Activated naive CD8-positive, alpha-beta T cell treated with anti-CD3 and anti-CD28 coated beads for 36 hours (primary cell): ENCODE measurements around the gene ENTPD2. TPM values are rescaled to one million over a fixed set of nuclear protein-coding genes. Genes with fewer than 3 reads are reported as not detected.

Source experiments
- DNase-seq: peaks from one replicate; pipeline ENCODE4 v3.0.0; 2021
- H3K27ac Mint-ChIP-seq: one replicate; pipeline ENCODE4 v1.8.0; 2022; ENCODE audit warnings: mild to moderate bottlenecking, moderate library complexity, mixed read lengths
- H3K27me3 Mint-ChIP-seq: one replicate; pipeline ENCODE4 v1.8.0; 2022; ENCODE audit warnings: mild to moderate bottlenecking, mixed read lengths
- H3K36me3 Mint-ChIP-seq: one replicate; pipeline ENCODE4 v1.8.0; 2021; ENCODE audit warnings: mild to moderate bottlenecking, mixed read lengths
- H3K4me1 Mint-ChIP-seq: one replicate; pipeline ENCODE4 v1.8.0; 2021; ENCODE audit warnings: mixed read lengths
- H3K4me3 Mint-ChIP-seq: one replicate; pipeline ENCODE4 v1.8.0; 2022; ENCODE audit warnings: mild to moderate bottlenecking, moderate library complexity, mixed read lengths
- H3K9me3 Mint-ChIP-seq: one replicate; pipeline ENCODE4 v1.8.0; 2022; ENCODE audit warnings: mixed read lengths
- total RNA-seq, 2 experiments: library from RNA; stranded (reverse); gene quantifications; one replicate each; pipeline ENCODE4 v1.2.3, GENCODE V29; 2021

The ENTPD2 gene
- not detected for total RNA-seq

DNA sequence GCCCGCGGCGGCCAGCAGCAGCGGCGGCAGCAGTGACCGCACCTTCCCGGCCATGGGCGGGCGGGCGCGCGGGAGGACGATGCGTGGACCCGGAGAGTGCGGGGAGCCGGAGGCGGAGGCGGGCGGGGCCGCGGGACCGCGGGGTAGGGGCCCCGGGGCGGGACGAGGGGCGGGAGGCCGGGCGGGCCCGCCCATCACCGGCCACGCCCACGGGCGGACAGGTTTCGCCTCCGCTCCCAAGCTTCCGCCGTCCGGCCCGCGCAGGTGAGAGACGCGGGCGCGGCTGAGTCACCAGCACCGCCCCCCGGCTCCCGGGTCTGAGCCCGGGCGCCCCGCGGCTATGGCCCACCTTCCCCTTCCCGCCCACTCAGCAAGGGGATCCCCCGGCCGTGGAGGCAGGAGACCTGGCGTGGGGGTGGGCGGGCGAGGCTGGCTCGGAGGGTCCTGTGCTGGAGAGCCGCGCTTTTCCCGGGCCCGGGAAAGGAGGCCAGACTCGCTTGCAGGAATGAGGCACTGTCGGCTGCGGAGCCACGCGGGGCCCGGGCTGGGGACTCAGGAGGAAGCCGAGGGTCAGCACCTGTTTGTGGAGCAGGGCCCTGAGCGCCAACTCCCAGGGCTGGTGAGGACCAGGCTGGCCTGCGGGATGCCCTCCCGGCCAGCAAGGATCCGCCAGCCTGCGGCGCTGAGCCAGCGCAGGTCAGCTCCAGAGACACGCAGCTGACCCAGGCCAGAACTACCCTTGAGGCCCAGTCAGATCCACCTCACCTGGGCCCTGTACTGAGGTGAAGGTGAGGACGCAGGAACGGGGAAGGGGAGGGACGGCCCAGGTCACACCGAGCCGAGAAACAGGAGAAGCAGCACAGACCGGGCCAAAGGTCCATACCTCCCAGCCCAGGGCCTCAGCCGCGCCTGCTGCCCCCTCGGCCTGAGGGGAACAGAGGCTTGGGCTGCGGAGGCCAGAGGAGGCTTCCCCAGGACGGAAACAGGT, at the start of gene ENTPD2:
Gene ENTPD2 (minus strand): TSS at position 118 of the 988 bp plus-strand sequence. CDS start 64 bp downstream, at position 54.
- peak; percentile 52 for DNase-seq
- Mint-ChIP-seq H3K27me3 (peaks cover 35% of the 10 kb centered on the region), H3K27ac (no peak within 1 kb of the TSS), H3K36me3 (no peaks in the 10 kb centered on the region), H3K4me1 (no peaks in the 10 kb centered on the region), H3K9me3 (no peaks in the 10 kb centered on the region), H3K4me3 (no peak within 1 kb of the TSS)

DNA sequence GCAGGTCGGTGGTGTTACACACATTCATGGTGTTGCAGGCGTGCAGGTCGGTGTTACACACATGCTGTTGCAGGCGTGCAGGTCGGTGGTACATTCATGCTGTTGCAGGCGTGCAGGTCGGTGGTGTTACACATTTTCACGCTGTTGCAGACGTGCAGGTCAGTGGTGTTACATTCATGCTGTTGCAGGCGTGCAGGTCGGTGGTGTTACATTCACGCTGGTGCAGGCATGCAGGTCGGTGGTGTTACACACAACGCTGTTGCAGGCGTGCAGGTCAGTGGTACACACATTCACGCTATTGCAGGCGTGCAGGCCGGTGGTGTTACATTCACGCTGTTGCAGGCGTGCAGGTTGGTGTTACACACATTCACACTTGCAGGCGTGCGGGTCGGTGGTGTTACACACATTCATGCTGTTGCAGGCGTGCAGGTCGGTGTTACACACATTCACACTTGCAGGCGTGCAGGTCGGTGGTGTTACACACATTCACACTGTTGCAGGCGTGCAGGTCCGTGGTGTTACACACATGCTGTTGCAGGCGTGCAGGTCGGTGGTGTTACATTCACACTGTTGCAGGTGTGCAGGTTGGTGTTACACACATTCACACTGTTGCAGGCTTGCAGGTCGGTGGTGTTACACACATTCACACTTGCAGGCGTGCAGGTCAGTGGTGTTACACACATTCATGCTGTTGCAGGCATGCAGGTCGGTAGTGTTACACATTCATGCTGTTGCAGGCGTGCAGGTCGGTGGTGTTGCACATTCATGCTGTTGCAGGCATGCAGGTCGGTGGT, 49.5 kb upstream of the ENTPD2 start:
- no peak overlapping the region for H3K27ac Mint-ChIP-seq
- no peak overlapping the region for H3K4me3 Mint-ChIP-seq
- H3K4me1 Mint-ChIP-seq = no peaks in the 10 kb centered on the region
- DNase-seq = no peak
- peaks cover 3% of the 10 kb centered on the region for H3K9me3 Mint-ChIP-seq
- no peaks in the 10 kb centered on the region for H3K27me3 Mint-ChIP-seq
- H3K36me3 Mint-ChIP-seq = peaks cover 1% of the 10 kb centered on the region

DNA sequence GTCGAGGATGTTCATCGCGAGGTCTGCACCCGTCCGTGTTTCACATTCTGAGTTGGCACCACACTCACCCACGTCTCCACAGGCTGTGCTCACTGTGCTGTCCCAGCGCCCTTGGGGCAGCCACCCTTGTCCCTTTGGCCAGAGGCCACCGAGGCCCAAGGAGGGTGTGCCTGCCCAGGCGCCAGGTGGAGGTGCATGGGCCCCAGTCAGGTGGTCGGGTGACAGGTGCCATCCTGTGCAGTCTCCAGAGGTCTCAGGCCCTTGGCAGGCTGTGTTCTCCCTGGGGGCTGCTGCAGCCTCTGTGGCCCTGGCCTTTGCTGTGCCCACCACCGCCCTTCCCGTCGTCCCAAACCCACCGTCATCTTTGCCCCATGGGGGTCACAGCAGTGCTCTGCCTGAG, 45.4 kb upstream of the ENTPD2 start:
- peaks cover 11% of the 10 kb centered on the region for H3K36me3 Mint-ChIP-seq

DNA sequence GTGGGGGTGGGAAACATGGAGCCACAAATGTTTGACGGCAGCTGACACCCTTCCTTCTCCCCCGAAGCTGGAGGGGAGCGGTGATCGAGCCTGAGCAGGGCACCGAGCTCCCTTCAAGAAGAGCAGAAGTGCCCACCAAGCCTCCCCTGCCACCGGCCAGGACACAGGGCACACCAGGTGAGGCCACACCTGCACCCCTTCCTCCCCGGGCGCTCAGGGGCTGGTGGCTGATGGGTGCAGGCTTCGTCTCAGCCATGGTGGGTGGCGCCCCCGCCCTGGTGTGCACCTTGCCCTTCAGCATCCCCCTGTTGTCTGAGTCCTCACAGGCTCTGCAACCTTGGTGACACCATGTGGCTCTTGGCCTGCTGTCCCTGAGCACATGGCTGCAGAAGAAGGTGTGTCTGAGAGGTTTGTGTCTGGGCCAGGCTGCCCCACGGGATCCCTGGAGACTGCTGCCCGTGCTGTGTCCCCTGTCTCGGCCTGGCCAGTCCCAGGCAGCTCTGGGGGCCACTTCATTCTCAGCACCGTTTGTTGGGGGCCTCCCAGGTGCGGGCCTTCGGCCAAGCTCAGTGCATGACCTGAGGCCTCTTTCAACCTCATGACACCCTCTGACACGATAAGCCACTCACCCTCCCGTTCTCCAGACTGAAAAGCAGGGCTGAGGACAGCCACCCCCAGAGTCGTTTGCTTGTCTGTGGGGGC, 44.1 kb upstream of the ENTPD2 start:
- DNase-seq = no peak
- Mint-ChIP-seq H3K9me3 (no peaks in the 10 kb centered on the region), H3K27me3 (no peaks in the 10 kb centered on the region), H3K4me3 (no peak overlapping the region), H3K4me1 (peaks cover 15% of the 10 kb centered on the region), H3K36me3 (peaks cover 11% of the 10 kb centered on the region), H3K27ac (no peak overlapping the region)

More for the DNA sequence above, 45.4 kb upstream of the ENTPD2 start:
- Mint-ChIP-seq H3K27me3 (no peaks in the 10 kb centered on the region), H3K9me3 (peaks cover 3% of the 10 kb centered on the region), H3K27ac (no peak overlapping the region), H3K4me3 (no peak overlapping the region), H3K4me1 (peaks cover 15% of the 10 kb centered on the region)
- no peak for DNase-seq

DNA sequence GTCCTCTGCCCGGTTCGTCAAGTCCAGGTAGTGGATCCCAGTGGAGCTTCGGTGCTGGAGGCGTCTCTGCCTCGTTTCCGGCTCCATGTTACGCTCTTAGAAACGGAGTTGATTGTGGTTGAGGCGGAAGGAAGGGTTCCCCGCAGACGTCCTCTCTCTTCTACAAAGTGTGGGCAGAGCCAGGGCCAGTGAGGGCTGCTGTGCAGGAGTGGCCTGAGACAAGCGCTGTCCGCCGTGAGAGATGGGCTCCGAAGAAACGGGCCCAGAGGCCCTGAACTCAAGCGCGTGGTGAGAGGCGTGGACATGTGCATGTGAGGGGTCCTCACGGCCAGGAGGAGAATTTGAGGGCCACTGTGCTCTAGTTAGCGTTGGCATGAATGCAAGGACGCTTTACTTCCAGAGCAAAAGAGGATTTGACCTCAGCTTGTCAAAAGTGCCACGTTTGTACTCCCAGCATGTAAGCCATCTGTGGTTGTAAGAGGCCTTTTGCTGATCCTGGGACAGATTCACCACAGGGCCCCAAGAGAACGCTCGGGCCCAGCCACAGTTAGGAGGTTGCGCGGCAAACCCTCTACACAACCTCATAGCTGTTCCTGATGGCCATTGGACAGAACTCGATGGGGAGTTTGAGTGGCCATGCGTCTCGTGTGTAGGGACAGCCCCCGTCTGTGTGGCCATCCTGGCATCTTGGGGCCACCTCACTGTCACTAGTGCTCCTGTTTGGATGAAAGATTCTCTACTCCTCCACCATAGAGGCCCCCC, 43.1 kb upstream of the ENTPD2 start:
- Mint-ChIP-seq H3K4me1 (peaks cover 15% of the 10 kb centered on the region), H3K27ac (peak overlapping the region; percentile 93), H3K9me3 (no peaks in the 10 kb centered on the region), H3K27me3 (no peaks in the 10 kb centered on the region), H3K36me3 (peaks cover 12% of the 10 kb centered on the region), H3K4me3 (no peak overlapping the region)
- no peak for DNase-seq

DNA sequence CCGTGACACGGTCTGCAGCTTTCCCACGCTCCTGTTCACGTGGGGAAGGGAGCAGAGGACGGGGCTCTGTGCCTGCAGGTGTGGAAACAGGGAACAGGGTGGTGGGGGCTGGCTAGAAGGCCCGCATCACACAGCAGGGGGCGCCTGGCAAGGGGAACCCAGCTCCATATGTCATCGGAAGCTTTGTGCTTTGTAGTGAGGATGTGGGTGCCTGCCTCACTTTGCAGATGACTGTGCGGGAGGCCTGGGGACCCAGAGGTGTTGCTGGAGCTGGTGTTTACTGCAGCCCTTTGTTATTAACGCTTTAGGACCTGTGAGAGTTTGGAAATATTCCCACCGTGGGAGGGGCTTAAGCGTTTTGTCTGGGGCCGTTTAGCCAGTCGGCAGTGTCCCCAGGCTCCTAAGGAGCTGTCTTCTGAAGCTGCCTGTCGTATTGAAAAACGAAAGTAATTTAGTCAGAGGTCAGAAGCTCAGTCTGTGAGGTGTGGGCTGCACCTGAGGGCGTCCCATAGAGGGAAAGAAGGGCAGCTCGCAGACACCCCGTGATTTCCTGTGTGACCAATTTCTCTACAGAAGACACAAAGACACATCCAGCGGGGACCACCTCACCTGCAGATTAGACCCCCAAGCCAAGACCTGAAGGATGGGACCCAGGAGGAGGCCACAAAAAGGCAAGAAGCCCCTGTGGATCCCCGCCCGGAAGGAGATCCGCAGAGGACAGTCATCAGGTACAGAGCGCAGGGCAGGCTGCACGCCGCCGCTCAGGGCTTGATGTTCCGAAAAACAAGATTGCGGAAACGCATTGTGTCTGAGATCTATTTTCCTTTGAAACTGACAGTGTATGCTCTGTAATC, 42.0 kb upstream of the ENTPD2 start:
- peak overlapping the region; percentile 75 for H3K4me3 Mint-ChIP-seq
- no peaks in the 10 kb centered on the region for H3K27me3 Mint-ChIP-seq
- peaks cover 12% of the 10 kb centered on the region for H3K36me3 Mint-ChIP-seq
- peak overlapping the region; percentile 93 for H3K27ac Mint-ChIP-seq
- peaks cover 15% of the 10 kb centered on the region for H3K4me1 Mint-ChIP-seq
- H3K9me3 Mint-ChIP-seq = no peaks in the 10 kb centered on the region
- DNase-seq = peak; percentile 88

DNA sequence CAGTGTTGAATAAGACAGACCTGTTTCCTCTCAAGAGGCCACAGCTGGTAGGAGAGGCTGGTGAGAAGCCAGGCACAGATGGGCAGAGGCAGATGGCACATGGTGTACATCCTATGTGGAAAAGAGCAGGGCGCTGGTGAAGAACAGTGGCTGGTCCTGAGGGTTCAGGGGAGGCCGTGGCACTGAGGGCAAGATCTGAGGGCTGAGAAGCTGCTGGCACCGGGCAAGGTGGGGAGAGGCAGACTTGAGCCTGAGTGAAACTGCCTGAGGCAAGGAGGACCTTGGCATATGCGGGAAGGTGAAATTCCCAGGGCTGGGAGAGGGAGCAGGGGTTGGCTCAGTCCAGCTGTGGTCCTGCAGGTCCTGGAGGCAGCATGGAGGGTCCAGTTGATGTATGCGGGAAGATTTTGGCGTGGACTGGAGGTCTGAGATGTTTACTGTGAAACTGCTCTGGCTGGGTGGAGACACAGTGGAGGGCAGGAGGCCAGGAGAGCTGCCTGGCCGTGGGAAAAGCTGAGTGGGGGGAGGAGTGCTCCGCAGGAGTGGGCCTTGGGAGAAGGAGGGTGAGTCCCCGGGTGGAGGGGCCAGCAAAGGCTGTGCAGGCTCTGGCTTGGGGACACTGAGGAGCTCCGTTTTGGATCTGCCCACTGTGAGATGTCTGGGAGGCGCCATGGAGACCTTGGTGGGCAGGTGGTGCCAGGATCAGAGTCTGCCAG, 35.5 kb upstream of the ENTPD2 start:
- H3K27me3 Mint-ChIP-seq = no peaks in the 10 kb centered on the region
- no peak for DNase-seq
- peaks cover 8% of the 10 kb centered on the region for H3K36me3 Mint-ChIP-seq
- no peaks in the 10 kb centered on the region for H3K9me3 Mint-ChIP-seq
- no peak overlapping the region for H3K27ac Mint-ChIP-seq
- peaks cover 30% of the 10 kb centered on the region for H3K4me1 Mint-ChIP-seq
- H3K4me3 Mint-ChIP-seq = no peak overlapping the region

DNA sequence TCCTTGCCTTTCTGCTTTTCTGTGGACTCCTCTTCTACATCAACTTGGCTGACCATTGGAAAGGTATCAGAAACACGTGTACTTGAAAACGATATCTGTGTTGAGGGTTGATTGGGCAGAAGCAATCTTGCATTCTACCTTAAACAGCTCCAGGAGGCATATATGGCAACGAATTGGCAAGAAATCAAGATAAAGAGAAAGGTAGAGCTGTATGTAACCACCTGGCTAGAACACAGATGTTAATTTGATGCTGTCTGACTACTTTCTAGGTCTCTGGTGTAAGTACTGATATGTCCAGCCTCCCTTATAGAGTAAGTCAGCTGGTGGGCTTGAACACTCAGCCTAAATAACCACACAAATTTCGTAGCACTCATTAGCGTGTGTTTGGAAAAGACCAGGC, 34.3 kb upstream of the ENTPD2 start:
- Mint-ChIP-seq H3K9me3 (no peaks in the 10 kb centered on the region), H3K27me3 (no peaks in the 10 kb centered on the region), H3K27ac (peak overlapping the region; percentile 89), H3K4me3 (peak overlapping the region; percentile 86), H3K36me3 (peaks cover 8% of the 10 kb centered on the region), H3K4me1 (peaks cover 31% of the 10 kb centered on the region)
- no peak for DNase-seq

DNA sequence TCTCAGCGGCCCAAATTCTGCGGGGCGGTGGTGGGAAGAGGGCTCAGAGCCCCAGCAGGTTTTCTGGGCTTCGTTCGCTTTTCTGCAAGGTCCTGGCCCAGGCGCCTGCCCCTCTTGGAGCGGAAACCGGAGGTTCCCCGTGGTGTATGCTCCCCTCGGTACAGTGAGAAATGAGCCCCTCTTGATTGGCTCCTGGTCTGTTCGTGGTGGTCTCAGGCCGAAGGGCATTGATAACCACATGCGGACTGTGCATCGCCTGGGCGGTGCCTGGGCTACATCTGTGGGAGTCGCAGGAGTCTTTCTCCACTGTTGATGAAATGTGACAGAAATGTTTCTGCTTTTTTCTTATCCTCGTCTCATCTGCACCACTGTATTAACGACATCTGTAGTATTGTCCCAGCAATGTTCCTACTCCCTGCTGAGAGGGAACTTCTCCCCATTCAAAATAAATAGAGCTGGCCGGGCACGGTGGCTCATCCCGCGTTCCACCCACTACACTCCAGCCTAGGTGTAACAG, 33.6 kb upstream of the ENTPD2 start:
- H3K36me3 Mint-ChIP-seq = peaks cover 6% of the 10 kb centered on the region
- H3K4me1 Mint-ChIP-seq = peaks cover 31% of the 10 kb centered on the region
- H3K4me3 Mint-ChIP-seq = peak overlapping the region; percentile 86
- no peaks in the 10 kb centered on the region for H3K27me3 Mint-ChIP-seq
- no peaks in the 10 kb centered on the region for H3K9me3 Mint-ChIP-seq
- no peak for DNase-seq
- H3K27ac Mint-ChIP-seq = peak overlapping the region; percentile 89

DNA sequence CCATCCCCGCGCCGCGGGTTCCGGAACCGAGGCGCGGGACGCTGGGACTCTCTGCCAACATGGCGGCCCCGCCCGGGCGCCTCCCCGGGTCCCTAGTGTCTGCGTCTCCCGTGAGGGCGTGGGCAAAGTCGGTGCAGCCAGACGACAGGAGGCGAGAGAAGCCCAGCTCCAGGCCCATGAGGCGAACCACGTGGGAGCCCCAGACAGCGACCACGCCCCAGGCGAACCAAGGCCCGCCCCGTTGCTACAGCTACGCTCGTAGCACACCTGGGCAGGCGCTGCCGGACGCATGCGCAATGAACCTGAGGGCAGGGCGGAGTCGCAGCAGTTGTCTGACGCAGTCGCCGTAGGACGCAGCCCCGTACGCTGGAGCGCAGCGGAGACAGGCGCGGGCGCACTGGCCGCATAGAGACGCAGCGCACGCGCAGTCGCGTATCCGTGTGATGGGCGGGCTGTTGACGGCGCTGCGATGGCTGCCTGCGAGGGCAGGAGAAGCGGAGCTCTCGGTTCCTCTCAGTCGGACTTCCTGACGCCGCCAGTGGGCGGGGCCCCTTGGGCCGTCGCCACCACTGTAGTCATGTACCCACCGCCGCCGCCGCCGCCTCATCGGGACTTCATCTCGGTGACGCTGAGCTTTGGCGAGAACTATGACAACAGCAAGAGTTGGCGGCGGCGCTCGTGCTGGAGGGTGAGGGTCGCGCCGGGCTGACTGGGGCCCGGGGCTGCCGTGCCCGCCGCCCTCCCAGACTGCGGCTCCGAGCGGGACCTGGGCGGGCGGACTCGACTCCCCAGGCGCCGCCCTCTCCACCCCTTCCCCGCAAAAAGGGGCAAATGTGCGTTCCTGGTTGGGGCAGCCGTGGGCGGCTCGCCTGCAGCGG, 32.9 kb upstream of the ENTPD2 start, which contains the start of gene MAN1B1:
Gene MAN1B1 (plus strand): TSS at position 455 of the 878 bp plus-strand sequence. CDS start 15 bp downstream, at position 470.
- H3K27ac Mint-ChIP-seq = peak within 1 kb of the TSS; percentile 92
- peak within 1 kb of the TSS; percentile 86 for H3K4me3 Mint-ChIP-seq
- DNase-seq = peak; percentile 100
- no peaks in the 10 kb centered on the region for H3K9me3 Mint-ChIP-seq
- peaks cover 6% of the 10 kb centered on the region for H3K36me3 Mint-ChIP-seq
- H3K4me1 Mint-ChIP-seq = peaks cover 31% of the 10 kb centered on the region
- H3K27me3 Mint-ChIP-seq = no peaks in the 10 kb centered on the region

DNA sequence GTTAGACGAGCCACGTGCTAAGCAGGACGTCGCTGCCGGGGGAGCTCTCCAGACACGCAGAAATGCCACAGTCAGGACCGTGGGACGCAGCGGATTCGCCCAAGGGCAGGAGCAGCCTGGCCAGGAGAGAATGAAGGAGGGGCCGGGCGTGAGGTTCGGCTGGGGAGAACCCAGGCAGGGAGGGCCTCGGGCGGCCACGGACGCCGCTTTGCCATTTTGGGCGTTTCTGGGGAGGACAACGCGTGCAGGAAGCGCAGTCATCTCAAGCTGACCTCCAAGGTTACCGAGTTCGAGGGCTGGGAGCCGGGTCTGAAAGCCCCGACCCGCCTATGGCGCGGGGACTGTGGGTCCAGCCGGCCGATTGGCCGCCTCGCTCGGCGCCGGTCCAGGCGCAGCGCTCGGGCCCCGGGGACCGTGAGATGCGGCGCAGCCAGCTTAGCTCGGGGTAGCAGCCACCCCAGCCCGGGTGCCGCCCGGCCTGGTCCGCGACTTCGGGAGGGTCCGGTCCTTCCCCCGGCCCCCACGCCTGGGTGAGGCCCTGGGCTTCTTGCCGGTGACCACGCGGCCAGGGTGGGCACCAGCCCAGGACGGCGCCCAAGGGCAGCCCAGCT, 32.2 kb upstream of the ENTPD2 start:
- Mint-ChIP-seq H3K27ac (peak overlapping the region; percentile 92), H3K27me3 (no peaks in the 10 kb centered on the region), H3K4me1 (peaks cover 31% of the 10 kb centered on the region), H3K36me3 (peaks cover 6% of the 10 kb centered on the region), H3K9me3 (no peaks in the 10 kb centered on the region), H3K4me3 (peak overlapping the region; percentile 84)
- DNase-seq = peak; percentile 44

DNA sequence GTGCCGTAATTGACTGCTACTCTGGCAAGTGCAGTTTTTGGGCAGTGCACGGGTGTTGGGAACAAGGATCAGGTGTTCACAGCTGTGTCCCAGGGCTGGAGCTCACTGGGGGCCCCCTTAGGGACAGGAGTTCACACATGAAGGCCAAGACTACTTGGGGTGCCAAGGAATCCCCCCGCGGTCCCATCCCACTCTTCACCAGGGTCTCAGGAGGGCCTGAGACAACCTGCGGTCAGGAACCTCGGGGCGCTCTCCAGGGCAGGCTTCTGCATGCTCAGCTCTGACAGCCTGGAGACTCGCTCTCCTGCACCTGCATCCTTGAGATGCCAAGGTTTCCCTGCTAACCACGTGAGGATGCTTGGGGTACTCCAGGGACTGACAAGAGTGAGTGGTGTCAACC, 30.7 kb upstream of the ENTPD2 start:
- peaks cover 10% of the 10 kb centered on the region for H3K36me3 Mint-ChIP-seq
- no peak overlapping the region for H3K27ac Mint-ChIP-seq
- H3K4me3 Mint-ChIP-seq = no peak overlapping the region
- peaks cover 28% of the 10 kb centered on the region for H3K4me1 Mint-ChIP-seq
- no peak for DNase-seq
- H3K27me3 Mint-ChIP-seq = no peaks in the 10 kb centered on the region
- no peaks in the 10 kb centered on the region for H3K9me3 Mint-ChIP-seq
